Caki2 (cell line): ENCODE data around the gene KRT74. TPM values are rescaled to one million over a fixed set of nuclear protein-coding genes. Genes with fewer than 3 reads are reported as not detected.
A peak's percentile ranks its signal among the peaks of the same experiment; 100 is the strongest.

Experiments
- DNase-seq: peaks from one replicate; pipeline ENCODE4 v3.0.0-alpha.2; 2015; ENCODE audit warnings: low read depth
- in situ Hi-C: cut with HindIII; loops from 2 replicates; pipeline ENCODE4 v1.10.0; 2016; ENCODE audit warnings: low sequenced_read_pairs, low pct_unique_long_range_greater_than_20kb, mixed read lengths
- total RNA-seq: library from RNA; depleted of rRNA; stranded (reverse); fragments of >200 nt; shearing (Covaris generic); gene quantifications from 2 replicates; pipeline ENCODE4 v1.2.3, GENCODE V29; 2014; ENCODE audit warnings: low replicate concordance

KRT74 gene
- total RNA-seq, 1 experiment from 2014 or later = not detected

DNA sequence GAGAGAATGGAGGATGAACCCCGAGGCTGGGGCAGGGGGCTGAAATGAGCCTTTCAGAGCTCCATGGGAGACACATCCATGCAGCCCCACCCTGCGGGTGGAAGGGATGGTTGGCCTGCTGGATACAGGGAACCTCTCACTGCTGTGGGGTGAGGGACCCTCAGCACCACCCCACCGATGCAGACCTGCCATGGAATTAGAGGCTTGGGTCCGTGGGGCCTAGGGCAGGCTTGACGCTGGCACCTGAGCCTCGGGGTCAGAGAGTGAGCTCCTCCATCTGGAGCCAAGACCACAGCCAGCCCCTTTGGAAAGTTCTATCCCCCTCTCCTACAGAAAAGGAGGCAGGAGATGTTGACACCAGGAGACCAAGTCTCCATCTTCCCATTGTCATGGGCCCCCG lies 7.4 kb upstream of the KRT74 start:
- DNase-seq = no peak
- in situ Hi-C loops = no loop called here

DNA sequence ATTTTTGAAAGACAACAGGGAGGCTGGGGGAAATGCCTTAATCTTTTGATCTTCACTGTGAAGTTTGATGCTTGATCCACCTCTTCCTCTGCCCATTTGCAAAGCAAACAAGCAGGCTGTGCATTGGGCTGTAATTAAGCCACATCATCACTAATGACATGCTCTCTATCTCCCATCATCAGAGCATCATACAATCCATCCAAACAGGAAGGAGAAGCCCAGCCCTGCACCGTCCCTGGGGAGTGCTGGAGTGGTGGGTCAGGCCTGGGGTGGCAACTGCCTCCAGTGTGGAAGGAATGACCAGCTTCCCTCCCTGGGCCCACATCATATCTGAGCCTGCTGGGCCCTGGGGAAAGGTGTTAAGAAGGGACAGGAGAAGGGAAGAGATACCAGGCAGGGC lies 6.9 kb upstream of the KRT74 start:
- DNase-seq = peak; percentile 60
- in situ Hi-C loops = no loop called here

DNA sequence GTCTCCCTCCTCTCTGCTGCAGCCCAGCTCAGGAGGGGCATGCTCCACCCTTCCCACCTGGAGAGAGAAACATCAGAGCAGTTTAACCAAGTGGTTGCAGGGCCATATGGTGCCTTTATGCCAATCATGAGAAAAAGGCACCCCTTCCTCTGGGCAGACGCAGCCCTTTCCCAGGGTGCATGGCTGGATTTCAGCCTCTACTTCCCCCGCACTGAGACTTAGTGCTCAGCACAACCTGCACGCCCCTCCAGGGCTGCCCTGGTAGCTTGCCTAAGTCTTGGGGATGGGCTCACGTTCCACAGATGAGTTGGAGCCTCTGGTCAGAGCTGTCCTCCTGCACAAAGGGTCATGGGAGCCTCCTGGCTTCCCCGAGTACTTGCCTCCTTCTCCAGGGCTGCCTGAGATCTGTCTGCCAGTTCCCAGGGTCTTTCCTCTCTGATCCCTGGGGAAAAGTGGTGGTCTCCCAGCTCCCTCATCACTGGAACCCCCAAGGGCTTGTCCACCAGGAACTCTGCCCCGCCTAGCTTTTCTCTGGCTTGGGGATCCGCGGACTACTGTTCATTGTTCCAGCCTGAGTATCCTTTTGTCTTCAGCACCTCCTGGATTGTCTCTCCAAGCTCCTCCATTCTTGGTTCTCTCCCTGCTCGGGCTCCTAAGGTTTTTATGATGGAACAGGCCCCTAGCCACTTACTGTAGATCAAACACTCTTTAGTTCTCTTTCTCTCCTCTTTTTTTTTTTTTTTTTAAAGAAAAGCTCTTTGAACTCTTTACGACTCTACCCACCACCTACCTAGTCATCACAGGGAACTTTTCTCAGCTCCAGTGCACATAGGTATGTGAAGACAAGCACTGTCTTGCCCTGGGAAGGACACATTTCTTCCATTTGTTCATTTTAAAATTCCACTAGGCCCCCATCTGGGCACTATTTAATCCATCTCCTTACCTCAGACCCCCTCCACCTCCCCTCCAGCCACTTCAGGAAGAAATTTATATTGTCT lies 6.1 kb upstream of the KRT74 start:
- peak; percentile 73 for DNase-seq
- in situ Hi-C loops = no loop called here

DNA sequence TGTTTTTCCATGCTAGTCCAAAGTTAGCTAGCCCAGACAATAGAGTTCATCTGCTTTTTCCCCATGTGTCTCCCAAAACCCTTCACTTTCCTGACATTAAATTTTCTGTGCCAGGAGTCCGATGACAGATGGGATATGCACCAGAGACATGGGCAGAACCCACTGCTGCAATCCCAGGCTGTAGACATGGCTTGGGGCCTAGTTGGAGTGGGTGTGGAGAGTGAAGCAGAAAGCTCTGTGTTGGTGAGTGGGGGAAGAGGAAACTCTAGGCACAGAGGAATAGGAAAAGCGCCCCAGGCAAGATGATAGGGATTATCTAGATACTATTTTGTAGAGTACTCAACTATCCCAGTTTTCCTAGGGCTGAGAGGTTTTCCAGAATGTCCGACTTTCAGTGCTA lies 4.8 kb upstream of the KRT74 start:
- no peak for DNase-seq
- in situ Hi-C loops = no loop called here

DNA sequence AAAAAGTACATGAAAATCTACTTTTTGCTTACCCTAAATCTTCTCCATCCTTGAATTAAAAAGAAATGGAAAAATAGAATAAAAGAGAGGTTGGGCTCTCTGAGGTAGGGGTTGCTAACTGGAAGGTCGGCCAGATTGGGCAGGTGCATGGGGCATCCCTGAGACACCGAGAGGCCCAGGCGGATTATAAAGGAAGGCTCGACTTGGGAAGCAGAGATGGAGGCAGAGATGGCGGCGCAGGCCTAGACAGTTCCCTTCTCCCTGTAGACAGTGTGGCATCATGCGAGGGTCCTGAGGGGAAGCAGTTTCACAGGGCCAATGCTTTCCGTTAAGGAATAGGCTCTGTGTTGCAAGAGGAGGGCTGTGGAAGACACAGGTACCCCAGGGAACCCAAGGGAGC lies 3.7 kb upstream of the KRT74 start:
- no peak for DNase-seq
- in situ Hi-C loops = no loop called here

DNA sequence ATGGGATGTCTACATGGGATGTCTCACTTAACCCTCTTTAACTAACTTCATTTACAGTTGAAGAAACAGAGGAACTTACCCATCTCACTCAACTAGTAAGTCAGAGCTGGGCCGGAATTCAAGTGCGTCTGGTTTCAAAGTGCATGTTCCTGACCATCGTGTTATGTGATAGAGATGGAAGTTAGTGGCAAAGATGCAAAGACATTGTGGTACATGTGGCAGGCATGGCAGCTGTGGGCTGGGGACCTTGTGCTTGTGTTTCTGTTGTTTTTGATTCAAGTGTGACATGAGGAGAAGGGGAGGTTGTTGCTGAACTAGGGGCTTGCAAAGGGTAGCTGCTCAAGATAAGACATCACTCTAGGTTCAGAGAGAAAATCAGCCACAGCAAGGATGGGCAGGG lies 2.3 kb upstream of the KRT74 start:
- no peak for DNase-seq
- in situ Hi-C loops = no loop called here

DNA sequence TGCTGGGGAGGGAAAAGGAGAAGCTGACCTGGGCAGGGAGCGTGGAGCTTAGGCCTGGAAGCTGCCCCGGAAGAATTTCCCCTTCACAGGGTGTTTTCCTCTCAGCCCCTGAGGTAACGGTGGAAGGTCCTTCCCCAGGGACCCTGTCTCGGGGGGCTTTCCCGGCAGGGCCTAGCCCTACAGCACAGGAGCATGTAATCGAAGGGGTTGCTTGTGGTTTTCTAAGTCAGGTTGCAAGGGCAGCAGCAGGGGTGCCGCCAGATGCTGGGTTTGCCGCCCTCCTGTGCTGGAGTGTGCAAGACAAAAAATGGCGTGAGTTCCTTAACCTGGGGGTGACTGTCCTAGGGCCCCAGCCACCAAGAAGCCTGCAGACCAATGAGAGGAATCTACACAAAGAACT lies 1.6 kb upstream of the KRT74 start:
- in situ Hi-C loops = no loop called here
- no peak for DNase-seq

DNA sequence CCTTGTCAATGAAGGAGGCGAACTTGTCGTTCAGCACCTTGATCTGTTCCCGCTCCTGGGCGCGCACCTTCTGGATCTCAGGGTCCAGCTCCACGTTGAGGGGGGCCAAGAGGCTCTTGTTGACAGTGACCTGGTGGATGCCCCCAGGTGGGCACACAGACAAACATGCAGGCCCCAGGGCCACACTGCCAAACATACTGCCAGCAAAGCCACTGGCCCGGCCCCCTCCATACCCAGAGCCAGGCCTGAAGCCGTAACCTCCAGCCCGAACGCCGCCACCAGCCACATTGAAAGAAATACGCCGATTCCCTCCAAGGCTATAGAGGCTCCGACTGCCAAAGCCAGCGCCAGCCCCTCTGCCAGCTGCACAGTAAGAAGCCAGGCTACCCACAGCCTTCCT lies 337 bp downstream of the KRT74 start:
- no peak for DNase-seq
- in situ Hi-C loops = no loop called here

DNA sequence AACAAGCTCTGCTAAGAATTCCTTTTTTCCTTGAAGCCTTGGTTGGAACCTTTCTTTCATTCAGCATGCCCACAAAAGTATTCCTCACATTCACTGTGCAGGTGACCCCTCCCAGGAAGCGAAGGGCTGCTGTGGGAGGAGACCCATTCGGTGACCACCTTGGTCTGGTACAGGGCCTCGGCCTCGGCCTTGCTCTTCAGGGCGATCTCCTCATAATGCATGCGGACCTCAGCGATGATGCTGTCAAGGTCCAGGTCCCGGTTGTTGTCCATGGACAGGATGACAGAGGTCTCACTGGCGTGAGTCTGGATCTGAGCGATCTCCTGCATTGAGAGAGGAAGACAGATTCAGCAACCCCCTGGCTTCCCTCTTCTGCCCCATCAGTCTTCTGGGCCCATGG lies 3.1 kb downstream of the KRT74 start:
- DNase-seq = no peak
- in situ Hi-C loops = no loop called here

DNA sequence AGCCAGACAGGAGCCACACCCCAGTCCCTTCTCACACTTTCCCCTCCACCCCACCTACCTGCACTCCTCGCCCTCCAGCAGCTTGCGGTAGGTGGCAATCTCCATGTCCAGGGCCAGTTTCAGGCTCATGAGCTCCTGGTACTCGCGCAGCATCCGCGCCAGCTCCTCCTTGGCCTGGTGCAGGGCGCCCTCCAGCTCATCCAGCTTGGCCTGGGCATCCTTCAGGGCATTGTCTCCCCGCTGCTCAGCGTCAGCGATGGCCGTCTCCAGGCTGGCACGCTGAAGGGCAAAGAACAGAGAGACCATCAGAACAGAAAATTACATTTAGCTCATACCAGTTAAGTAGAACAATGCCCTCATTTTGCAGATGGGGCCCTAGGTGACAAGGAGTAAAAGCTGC lies 5.5 kb downstream of the KRT74 start:
- in situ Hi-C loops = no loop called here
- DNase-seq = no peak

DNA sequence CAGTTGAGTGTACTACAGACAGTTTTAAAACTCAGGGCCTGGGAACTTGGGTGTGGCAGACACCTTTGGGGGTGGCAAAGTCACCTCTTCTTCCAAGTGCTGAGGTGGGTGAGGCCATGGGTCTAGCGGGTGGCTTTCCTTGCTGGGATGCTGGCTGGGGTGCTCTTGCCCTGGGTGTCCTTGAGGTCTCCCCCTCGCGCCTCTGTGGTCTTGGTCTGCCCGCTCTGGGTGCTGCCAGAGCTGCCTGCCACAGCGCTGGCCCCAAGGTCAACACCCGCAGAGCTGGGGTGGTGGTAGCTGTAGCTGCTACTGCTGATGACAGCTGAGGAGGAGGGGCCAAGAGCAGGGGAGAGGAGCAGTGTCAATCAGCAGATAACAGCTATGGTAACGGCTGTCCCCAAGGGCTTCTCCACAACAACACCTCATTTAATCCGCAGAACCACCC lies 6.8 kb downstream of the KRT74 start:
- no peak for DNase-seq
- in situ Hi-C loops = no loop called here

DNA sequence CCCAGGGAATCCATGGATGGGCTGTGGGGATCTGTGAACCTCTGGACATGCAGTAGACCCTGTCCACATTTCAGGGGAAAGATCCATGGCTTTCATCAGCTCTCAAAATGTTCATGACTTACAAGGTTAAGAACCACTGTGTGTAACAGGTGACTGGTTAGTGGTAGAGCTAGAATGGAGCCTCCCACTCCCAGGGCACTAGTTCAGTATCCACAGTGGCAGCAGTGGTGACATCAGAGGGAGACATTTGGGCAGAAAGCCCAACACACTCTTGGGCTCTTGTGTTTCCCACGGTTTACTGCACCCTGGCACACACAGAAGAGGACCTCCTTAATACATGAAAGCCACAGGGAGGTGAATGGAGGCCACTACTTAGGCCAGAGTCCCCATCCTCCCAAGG lies 9.1 kb downstream of the KRT74 start:
- DNase-seq = no peak
- in situ Hi-C loops = no loop called here

DNA sequence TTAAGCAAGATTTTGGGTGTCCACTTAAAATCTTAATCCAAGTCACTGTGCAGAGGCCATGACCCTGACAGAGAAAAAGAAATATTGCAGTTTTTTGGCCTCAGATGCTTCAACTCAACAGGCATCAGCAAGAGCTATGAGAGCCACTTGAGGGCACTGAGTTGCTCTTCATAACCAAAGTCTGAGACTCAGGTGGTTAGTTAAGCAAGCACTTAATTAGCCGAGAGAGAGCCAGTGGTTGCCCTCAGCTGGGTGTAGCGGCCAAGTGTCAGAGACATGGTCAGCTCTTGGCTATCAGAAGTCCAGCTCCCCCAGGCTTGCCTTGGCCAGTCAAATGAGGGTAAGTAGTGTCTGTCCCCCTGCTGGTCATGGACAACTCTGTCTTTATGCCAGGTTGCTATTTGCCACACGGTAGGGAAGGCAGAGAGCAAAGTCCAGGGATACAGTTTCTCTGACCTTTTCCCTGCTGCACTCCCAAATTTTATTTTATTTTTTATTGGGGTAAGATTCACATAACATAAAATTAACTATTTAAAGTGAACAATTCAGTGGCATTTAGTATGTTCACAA lies 11.7 kb downstream of the KRT74 start:
- in situ Hi-C loops = no loop called here
- DNase-seq = no peak

DNA sequence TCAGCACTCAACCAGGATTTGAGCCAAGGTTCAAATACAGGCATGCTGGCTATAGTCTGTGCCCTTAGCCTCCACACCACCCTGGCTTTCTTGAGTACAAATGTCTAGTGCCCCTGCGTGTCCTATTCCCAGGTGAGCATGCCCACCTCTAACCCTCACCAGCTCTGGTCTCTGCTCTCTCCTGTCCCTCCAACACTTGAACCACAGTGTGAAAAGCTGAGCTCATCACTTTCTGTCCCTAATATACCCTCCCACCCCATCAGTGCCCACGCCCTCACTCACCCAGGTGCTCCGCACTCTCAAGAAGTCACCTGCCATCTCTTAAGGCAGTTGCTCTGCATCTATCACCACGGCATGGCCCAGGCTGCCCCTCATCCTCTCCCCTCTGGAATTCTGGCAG lies 13.7 kb downstream of the KRT74 start:
- in situ Hi-C loops = no loop called here
- DNase-seq = no peak

DNA sequence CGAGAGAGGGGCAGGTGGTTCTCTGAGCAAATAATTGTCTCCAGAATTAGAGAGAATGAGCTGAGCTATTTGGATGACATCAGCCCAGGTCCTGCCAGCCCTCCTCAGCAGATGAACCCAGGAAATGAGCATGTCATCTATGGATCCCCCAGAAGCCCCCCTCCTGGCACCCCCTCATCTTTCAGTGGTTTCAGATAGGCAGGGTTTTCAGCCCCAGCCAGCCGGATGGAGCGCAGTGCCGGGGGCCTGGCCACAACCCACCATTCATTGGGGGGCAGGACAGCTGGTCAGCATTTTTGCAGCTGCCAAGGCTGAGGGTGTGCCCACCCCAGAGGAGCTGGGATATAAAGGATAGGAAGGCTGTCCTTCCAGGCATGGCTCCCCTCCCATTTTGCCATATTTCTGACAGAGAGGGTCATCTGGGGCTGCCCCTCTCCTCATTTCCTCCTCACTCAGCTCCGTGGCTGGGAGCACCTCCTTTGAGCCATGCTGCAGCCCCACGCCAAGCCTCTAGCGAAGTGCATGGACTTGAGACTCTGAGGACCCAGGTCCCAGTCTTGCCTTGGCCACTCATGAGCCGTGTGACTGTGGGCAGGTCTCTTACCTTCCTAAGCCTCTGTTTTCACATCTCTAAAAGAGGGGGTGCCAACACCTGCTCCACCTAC lies 14.7 kb downstream of the KRT74 start:
- in situ Hi-C loops = no loop called here
- no peak for DNase-seq

DNA sequence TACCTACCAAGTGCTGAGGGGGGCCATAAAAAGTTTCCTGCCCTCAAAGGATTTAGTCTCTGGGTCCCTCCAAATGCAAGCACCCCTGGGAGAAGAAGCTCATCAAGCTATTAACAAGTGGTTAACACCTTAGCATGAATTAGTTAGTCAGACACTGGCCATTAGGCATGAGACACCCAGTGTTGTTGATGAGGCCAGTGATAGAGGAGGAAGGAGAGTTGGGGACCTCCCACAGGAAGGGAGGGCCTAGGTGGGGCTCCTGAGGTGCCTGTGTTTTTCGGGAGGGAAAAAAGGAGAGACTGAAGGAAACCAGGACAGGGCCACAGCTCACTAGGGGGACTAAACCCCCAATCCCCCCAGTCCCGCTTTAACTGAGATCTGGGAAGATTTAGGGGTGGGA lies 16.2 kb downstream of the KRT74 start:
- no peak for DNase-seq
- in situ Hi-C loops = no loop called here

DNA sequence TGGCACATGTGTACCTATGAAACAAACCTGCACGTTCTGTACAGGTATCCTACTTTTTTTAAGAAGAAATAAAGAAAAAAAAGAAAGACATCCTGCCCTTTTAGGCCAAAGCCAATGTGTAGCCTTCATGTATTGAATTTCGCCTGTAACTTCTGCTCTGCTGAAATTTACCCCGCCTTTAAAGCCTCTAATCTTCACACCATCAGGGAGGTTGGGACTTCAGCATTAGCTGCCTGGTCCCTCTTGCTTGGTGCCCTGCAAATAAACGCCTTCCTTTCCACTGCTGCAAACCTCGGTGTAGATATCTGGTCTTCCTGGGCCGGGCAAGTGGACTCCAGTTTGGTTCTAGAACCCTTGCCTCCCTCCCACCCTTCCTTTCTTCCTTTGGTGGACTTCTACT lies 18.1 kb downstream of the KRT74 start:
- DNase-seq = no peak
- in situ Hi-C loops = no loop called here

DNA sequence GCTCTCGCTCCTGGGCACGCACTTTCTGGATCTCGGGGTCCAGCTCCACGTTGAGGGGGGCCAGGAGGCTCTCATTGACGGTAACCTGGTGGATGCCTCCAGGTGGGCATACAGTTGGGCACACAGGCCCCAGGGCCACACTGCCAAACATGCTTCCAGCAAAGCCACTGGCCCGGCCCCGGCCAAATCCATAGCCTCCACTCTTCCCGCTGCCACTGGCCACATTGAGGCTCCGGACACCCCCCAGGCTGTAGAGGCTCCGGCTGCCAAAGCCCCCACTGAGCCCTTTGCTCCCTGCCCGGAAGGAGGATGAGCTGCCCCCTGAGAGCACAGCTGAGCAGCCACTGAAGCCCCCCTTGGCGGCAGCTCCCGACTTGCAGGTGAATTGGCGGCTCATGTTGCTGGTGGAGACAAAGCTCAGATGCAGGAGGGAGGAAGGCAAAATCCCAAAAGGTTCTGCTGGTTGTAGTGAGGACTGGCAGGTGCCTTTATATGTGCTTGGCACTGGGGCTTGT lies 20.9 kb downstream of the KRT74 start, which contains the start of gene KRT71:
TSS of gene KRT71 (minus strand) at position 465 of the 515 bp plus-strand sequence. CDS start at position 397, 68 bp downstream.
- in situ Hi-C loops = no loop called here
- no peak for DNase-seq

DNA sequence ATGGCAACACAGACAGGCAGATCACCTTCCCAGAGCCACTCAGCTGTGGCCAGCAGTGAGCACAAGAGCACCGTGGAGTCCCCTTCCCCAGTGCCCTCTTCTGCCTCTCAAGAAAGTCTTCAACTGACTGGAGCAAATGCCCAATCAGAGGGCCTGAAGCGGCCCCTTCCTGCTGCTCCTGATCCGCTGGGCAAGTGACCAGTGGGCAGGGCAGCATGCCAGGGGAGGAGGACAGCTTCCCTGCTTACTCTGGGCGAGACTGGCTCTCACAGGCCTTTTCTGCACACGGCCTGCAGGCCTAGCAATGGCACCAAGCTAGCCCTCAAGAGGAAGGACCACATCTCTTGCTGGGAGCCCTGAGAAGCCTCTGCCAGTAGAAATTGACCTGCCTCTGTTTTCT lies 21.6 kb downstream of the KRT74 start:
- in situ Hi-C loops = no loop called here
- DNase-seq = no peak
